ENCODE measurements around the gene ESR1.

ESR1 gene

GRCh38 chr6:152001408-152001807 is 193.9 kb downstream of the ESR1 start (continued):
- TF ChIP-seq, protein P1, sequence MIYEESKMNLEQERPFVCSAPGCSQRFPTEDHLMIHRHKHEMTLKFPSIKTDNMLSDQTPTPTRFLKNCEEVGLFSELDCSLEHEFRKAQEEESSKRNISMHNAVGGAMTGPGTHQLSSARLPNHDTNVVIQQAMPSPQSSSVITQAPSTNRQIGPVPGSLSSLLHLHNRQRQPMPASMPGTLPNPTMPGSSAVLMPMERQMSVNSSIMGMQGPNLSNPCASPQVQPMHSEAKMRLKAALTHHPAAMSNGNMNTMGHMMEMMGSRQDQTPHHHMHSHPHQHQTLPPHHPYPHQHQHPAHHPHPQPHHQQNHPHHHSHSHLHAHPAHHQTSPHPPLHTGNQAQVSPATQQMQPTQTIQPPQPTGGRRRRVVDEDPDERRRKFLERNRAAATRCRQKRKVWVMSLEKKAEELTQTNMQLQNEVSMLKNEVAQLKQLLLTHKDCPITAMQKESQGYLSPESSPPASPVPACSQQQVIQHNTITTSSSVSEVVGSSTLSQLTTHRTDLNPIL (CRISPR knock-in tag; IDR thresholded peaks at IDR 0.05; ENCODE audit: low read depth), result no peak
- no peak for TF ChIP-seq TCF4 (CRISPR knock-in tag; IDR thresholded peaks at IDR 0.05; ENCODE audit: borderline replicate concordance)
- TF ChIP-seq RARB (CRISPR knock-in tag; IDR thresholded peaks at IDR 0.05), result no peak
- no peak for TF ChIP-seq PPARA (CRISPR knock-in tag; IDR thresholded peaks at IDR 0.05; ENCODE audit: borderline replicate concordance)

- ATAC-seq, result no peak
- TF ChIP-seq TOX (CRISPR knock-in tag; IDR thresholded peaks at IDR 0.05; ENCODE audit: borderline replicate concordance), result no peak
- no peak for TF ChIP-seq RARB (CRISPR knock-in tag; IDR thresholded peaks at IDR 0.05)
- no peak for TF ChIP-seq TSHZ2 (CRISPR knock-in tag; IDR thresholded peaks at IDR 0.05)
- no peak for TF ChIP-seq CSDC2 (CRISPR knock-in tag; IDR thresholded peaks at IDR 0.05)
- TF ChIP-seq ZFP30 (CRISPR knock-in tag; IDR thresholded peaks at IDR 0.05), result no peak
- no peak for TF ChIP-seq PPARA (CRISPR knock-in tag; IDR thresholded peaks at IDR 0.05; ENCODE audit: borderline replicate concordance)
- TF ChIP-seq BACH2 (CRISPR knock-in tag; IDR thresholded peaks at IDR 0.05; ENCODE audit: borderline replicate concordance), result no peak
- no peak for TF ChIP-seq ZNF565 (CRISPR knock-in tag; conservative IDR thresholded peaks at IDR 0.05; ENCODE audit: low read depth)
- TF ChIP-seq ZNF8 (CRISPR knock-in tag; IDR thresholded peaks at IDR 0.05), result no peak
- TF ChIP-seq PATZ1 (CRISPR knock-in tag; IDR thresholded peaks at IDR 0.05; ENCODE audit: borderline replicate concordance), result no peak
- TF ChIP-seq OSR1 (CRISPR knock-in tag; IDR thresholded peaks at IDR 0.05), result no peak
- TF ChIP-seq ZFP3 (CRISPR knock-in tag; IDR thresholded peaks at IDR 0.05), result no peak
- no peak for TF ChIP-seq SNAI2 (CRISPR knock-in tag; IDR thresholded peaks at IDR 0.05)
- TF ChIP-seq, protein P1 (CRISPR knock-in tag; IDR thresholded peaks at IDR 0.05; ENCODE audit: low read depth), result no peak
- no peak for TF ChIP-seq ARNTL (CRISPR knock-in tag; IDR thresholded peaks at IDR 0.05; ENCODE audit: borderline replicate concordance, low read depth)
- TF ChIP-seq, protein P2, sequence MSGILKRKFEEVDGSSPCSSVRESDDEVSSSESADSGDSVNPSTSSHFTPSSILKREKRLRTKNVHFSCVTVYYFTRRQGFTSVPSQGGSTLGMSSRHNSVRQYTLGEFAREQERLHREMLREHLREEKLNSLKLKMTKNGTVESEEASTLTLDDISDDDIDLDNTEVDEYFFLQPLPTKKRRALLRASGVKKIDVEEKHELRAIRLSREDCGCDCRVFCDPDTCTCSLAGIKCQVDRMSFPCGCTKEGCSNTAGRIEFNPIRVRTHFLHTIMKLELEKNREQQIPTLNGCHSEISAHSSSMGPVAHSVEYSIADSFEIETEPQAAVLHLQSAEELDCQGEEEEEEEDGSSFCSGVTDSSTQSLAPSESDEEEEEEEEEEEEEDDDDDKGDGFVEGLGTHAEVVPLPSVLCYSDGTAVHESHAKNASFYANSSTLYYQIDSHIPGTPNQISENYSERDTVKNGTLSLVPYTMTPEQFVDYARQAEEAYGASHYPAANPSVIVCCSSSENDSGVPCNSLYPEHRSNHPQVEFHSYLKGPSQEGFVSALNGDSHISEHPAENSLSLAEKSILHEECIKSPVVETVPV (CRISPR knock-in tag; IDR thresholded peaks at IDR 0.05), result no peak
- TF ChIP-seq GLIS3 (CRISPR knock-in tag; IDR thresholded peaks at IDR 0.05), result no peak
- TF ChIP-seq ZNF70 (CRISPR knock-in tag; IDR thresholded peaks at IDR 0.05), result no peak
- TF ChIP-seq ESRRG (CRISPR knock-in tag; IDR thresholded peaks at IDR 0.05), result no peak
Measured at GRCh38 chr6:152002306-152002705, 194.8 kb downstream of the ESR1 start.

- no peak for ATAC-seq
- TF ChIP-seq PPARA (CRISPR knock-in tag; IDR thresholded peaks at IDR 0.05; ENCODE audit: borderline replicate concordance) (no peak), TCF4 (CRISPR knock-in tag; IDR thresholded peaks at IDR 0.05; ENCODE audit: borderline replicate concordance) (no peak), BACH2 (CRISPR knock-in tag; IDR thresholded peaks at IDR 0.05; ENCODE audit: borderline replicate concordance) (no peak), ZC3H10 (CRISPR knock-in tag; IDR thresholded peaks at IDR 0.05) (no peak), RARB (CRISPR knock-in tag; IDR thresholded peaks at IDR 0.05) (no peak), ZNF70 (CRISPR knock-in tag; IDR thresholded peaks at IDR 0.05) (no peak), ZFP3 (CRISPR knock-in tag; IDR thresholded peaks at IDR 0.05) (no peak), SNAI2 (CRISPR knock-in tag; IDR thresholded peaks at IDR 0.05) (no peak), ISL1 (CRISPR knock-in tag; IDR thresholded peaks at IDR 0.05) (no peak), ZNF565 (CRISPR knock-in tag; conservative IDR thresholded peaks at IDR 0.05; ENCODE audit: low read depth) (no peak), ESRRG (CRISPR knock-in tag; IDR thresholded peaks at IDR 0.05) (no peak), ZFP30 (CRISPR knock-in tag; IDR thresholded peaks at IDR 0.05) (no peak), GLIS3 (CRISPR knock-in tag; IDR thresholded peaks at IDR 0.05) (no peak), CSDC2 (CRISPR knock-in tag; IDR thresholded peaks at IDR 0.05) (no peak), ZNF8 (CRISPR knock-in tag; IDR thresholded peaks at IDR 0.05) (no peak), POU6F1 (CRISPR knock-in tag; IDR thresholded peaks at IDR 0.05; ENCODE audit: borderline replicate concordance, low read depth) (no peak)
- TF ChIP-seq, protein P1 (CRISPR knock-in tag; IDR thresholded peaks at IDR 0.05; ENCODE audit: low read depth), result no peak
- TF ChIP-seq, protein P2 (CRISPR knock-in tag; IDR thresholded peaks at IDR 0.05), result no peak
Measured at GRCh38 chr6:152004036-152004566, 196.6 kb downstream of the ESR1 start.
